HFFc6 (cell line): ENCODE results near the gene HMHB1. TPM values are rescaled to one million over a fixed set of nuclear protein-coding genes. Genes with fewer than 3 reads are reported as not detected.

Experiments
- DNase-seq: peaks from one replicate; pipeline ENCODE4 v3.0.0-alpha.2; 2018
- H3K27ac Mint-ChIP-seq: 2 replicates; pipeline ENCODE4 v1.8.0; 2020; ENCODE audit warnings: mild to moderate bottlenecking, mixed read lengths
- H3K27me3 Mint-ChIP-seq: 2 replicates; pipeline ENCODE4 v1.8.0; 2021; ENCODE audit warnings: mild to moderate bottlenecking, moderate library complexity, mixed read lengths; ENCODE audit not compliant: insufficient read depth
- H3K36me3 Mint-ChIP-seq: 2 replicates; pipeline ENCODE4 v1.8.0; 2021; ENCODE audit warnings: low read depth, mixed read lengths
- H3K4me1 Mint-ChIP-seq: 2 replicates; pipeline ENCODE4 v1.8.0; 2020; ENCODE audit warnings: low read depth, mixed read lengths
- H3K4me3 Mint-ChIP-seq: 2 replicates; pipeline ENCODE4 v1.8.0; 2020; ENCODE audit warnings: mild to moderate bottlenecking, moderate library complexity, mixed read lengths
- H3K9me3 Mint-ChIP-seq: 2 replicates; pipeline ENCODE4 v1.8.0; 2020; ENCODE audit warnings: mild to moderate bottlenecking, mixed read lengths
- CTCF ChIP-seq: fragments of 200-600 bp; sonication (generic); IDR thresholded peaks from 2 replicates; pipeline ENCODE4 v1.5.0; 2021; ENCODE audit warnings: antibody characterized with exemption, mild to moderate bottlenecking
- total RNA-seq, 6 experiments: library from RNA; stranded (reverse); fragmentation: NEBNext Ultra II Directional; extraction: Animal tissue kit (Norgen Biotek cat#: 25700); gene quantifications; 2 replicates in 1 of 6; 3 replicates in 5 of 6; pipeline ENCODE4 v1.2.3, GENCODE V29; 2021

The HMHB1 gene
- total RNA-seq, 6 experiments from 2014 or later: not detected

DNA sequence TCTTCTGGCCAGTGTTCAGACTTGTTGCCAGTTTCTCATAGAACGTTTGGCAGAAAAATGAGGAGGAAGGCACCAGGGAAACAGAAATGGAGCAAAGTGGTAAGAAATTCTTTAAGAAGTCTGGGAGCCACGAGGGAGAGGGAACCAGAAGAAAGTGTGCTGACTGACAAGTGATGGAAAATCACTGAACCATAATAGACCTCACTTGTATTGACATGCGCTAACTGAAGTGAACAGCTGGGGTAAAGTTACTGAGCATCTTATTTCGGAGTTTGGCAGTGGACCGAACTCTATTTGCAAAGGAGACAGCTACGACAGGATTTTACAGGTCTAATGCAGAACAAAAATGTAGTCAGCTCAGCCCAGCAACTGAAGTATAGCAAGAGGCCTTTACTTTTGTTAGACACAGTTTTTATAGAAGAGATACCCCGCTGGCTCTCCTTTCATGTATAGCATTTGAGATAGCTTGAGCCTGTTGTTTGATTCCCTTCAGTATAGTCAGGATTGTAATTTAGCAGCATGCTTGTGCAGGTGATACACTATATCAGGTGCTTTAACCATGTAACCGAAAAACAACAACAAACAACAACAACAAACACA lies 53.6 kb downstream of the HMHB1 start:
- Mint-ChIP-seq H3K4me1 (peaks cover 3% of the 10 kb centered on the region; the same call in 1 of the 2 replicates), H3K36me3 (no peaks in the 10 kb centered on the region), H3K4me3 (no peak overlapping the region), H3K27me3 (no peaks in the 10 kb centered on the region), H3K9me3 (no peaks in the 10 kb centered on the region), H3K27ac (no peak overlapping the region)
- no peak for TF ChIP-seq CTCF
- DNase-seq: no peak
